AG09309 (cell line): ENCODE data around the gene SAMSN1.

Source experiments
- DNase-seq: peaks from one replicate; pipeline ENCODE4 v3.0.0-alpha.2; 2010; ENCODE audit warnings: low read depth
- H3K4me3 ChIP-seq: 2 replicates; pipeline ENCODE4 v1.5.1; 2011; ENCODE audit warnings: mild to moderate bottlenecking, low read depth, low read length, moderate library complexity; ENCODE audit not compliant: control insufficient read depth
- CTCF ChIP-seq: IDR thresholded peaks from 2 replicates; pipeline ENCODE4 v1.5.1; 2011; ENCODE audit warnings: mild to moderate bottlenecking, low read depth, low read length, inconsistent platforms; ENCODE audit not compliant: insufficient read depth, control insufficient read depth; ENCODE audit errors: missing control alignments

The SAMSN1 gene

GRCh38 chr21:14591377-14591776 is 45.3 kb upstream of the SAMSN1 start:
- no peak for TF ChIP-seq CTCF
- DNase-seq = no peak
- H3K4me3 ChIP-seq = no peak overlapping the region

GRCh38 chr21:14589855-14590563 is 43.9 kb upstream of the SAMSN1 start:
- DNase-seq = no peak
- no peak for TF ChIP-seq CTCF

GRCh38 chr21:14587266-14587665 is 41.2 kb upstream of the SAMSN1 start:
- no peak overlapping the region for H3K4me3 ChIP-seq
- DNase-seq = no peak
- no peak for TF ChIP-seq CTCF

More at GRCh38 chr21:14589855-14590563, 43.9 kb upstream of the SAMSN1 start:
- H3K4me3 ChIP-seq = no peak overlapping the region

DNA sequence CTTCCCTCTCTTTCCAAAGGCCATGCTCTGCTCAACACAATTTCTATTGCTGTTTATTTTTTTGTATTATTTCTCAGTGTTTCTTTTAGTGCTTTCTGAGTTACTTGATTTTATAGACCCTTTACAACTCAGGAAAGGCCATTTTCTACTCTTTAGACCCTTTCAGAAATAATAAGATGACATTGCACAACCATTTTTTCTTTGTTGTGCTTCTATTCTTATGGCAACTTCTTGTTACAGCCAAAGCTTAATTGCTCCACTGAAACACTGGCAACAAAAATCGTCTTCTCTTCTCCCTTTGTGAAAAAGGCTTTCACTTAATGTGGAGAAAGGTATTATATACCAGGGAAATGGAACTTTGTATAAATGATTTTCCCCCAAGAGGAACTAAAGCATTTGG is 39.0 kb upstream of the SAMSN1 start:
- no peak overlapping the region for H3K4me3 ChIP-seq
- TF ChIP-seq CTCF = no peak
- no peak for DNase-seq

- TF ChIP-seq CTCF = no peak
- no peak for DNase-seq
- H3K4me3 ChIP-seq = no peak overlapping the region
Measured at GRCh38 chr21:14584357-14585095, 38.4 kb upstream of the SAMSN1 start.

- TF ChIP-seq CTCF = no peak
- H3K4me3 ChIP-seq = no peak overlapping the region
- DNase-seq = no peak
Measured at GRCh38 chr21:14583629-14584255, 37.6 kb upstream of the SAMSN1 start.
